ENCODE results near the gene ALKBH5.

Gene ALKBH5

GRCh38 chr17:18229771-18230170 is 46.1 kb downstream of the ALKBH5 start:
- Histone ChIP-seq H3K4me2 (ENCODE audit: low read length) (no peak overlapping the region), H3K36me3 (ENCODE audit: control insufficient read depth, low read length) (no peaks in the 10 kb centered on the region), H3K4me3 (ENCODE audit: low read length) (no peak overlapping the region), H3K9me3 (ENCODE audit: control insufficient read depth, insufficient read depth, low read length) (no peaks in the 10 kb centered on the region), H3K4me1 (ENCODE audit: control insufficient read depth, low read length) (peaks cover 12% of the 10 kb centered on the region), H3K9me2 (replicated peaks; ENCODE audit: control insufficient read depth, low read length) (no peaks in the 10 kb centered on the region), H3K27ac (ENCODE audit: low read depth, low read length) (no peak overlapping the region), H4K20me1 (ENCODE audit: control insufficient read depth, insufficient read depth, low read depth, low read length) (no peaks in the 10 kb centered on the region), H3K79me2 (ENCODE audit: control insufficient read depth, low read length) (peaks cover 8% of the 10 kb centered on the region), H3K27me3 (ENCODE audit: control insufficient read depth, low read length) (no peaks in the 10 kb centered on the region), H3F3A (ENCODE audit: control insufficient read depth, insufficient read depth) (no peaks in the 10 kb centered on the region)
- no peak for TF ChIP-seq EZH2phosphoT487 (IDR thresholded peaks at IDR 0.05; ENCODE audit: borderline replicate concordance, low read length)
- no peak for TF ChIP-seq CTCF (IDR thresholded peaks at IDR 0.05; ENCODE audit: low read depth, low read length, poor library complexity, severe bottlenecking)

GRCh38 chr17:18230288-18231141 is 46.9 kb downstream of the ALKBH5 start:
- Histone ChIP-seq H3K9me3 (ENCODE audit: control insufficient read depth, insufficient read depth, low read length) (no peaks in the 10 kb centered on the region), H3K79me2 (ENCODE audit: control insufficient read depth, low read length) (peaks cover 8% of the 10 kb centered on the region), H3K4me2 (ENCODE audit: low read length) (no peak overlapping the region), H3K4me3 (ENCODE audit: low read length) (no peak overlapping the region), H4K20me1 (ENCODE audit: control insufficient read depth, insufficient read depth, low read depth, low read length) (no peaks in the 10 kb centered on the region), H3K9me2 (replicated peaks; ENCODE audit: control insufficient read depth, low read length) (no peaks in the 10 kb centered on the region), H3F3A (ENCODE audit: control insufficient read depth, insufficient read depth) (no peaks in the 10 kb centered on the region), H3K36me3 (ENCODE audit: control insufficient read depth, low read length) (no peaks in the 10 kb centered on the region; the same call in 1 of the 2 replicates), H3K4me1 (ENCODE audit: control insufficient read depth, low read length) (peaks cover 9% of the 10 kb centered on the region), H3K27me3 (ENCODE audit: control insufficient read depth, low read length) (no peaks in the 10 kb centered on the region), H3K27ac (ENCODE audit: low read depth, low read length) (no peak overlapping the region)
- TF ChIP-seq CTCF (IDR thresholded peaks at IDR 0.05; ENCODE audit: low read depth, low read length, poor library complexity, severe bottlenecking) (no peak), EZH2phosphoT487 (IDR thresholded peaks at IDR 0.05; ENCODE audit: borderline replicate concordance, low read length) (no peak)

GRCh38 chr17:18231164-18231563 is 47.5 kb downstream of the ALKBH5 start:
- TF ChIP-seq CTCF (IDR thresholded peaks at IDR 0.05; ENCODE audit: low read depth, low read length, poor library complexity, severe bottlenecking) = no peak
- no peak for TF ChIP-seq EZH2phosphoT487 (IDR thresholded peaks at IDR 0.05; ENCODE audit: borderline replicate concordance, low read length)
- H3K4me1 ChIP-seq (ENCODE audit: control insufficient read depth, low read length) = peaks cover 6% of the 10 kb centered on the region
- no peak overlapping the region for H3K4me3 ChIP-seq (ENCODE audit: low read length)
- no peaks in the 10 kb centered on the region for H3F3A ChIP-seq (ENCODE audit: control insufficient read depth, insufficient read depth)
- H3K27ac ChIP-seq (ENCODE audit: low read depth, low read length) = no peak overlapping the region
- no peaks in the 10 kb centered on the region for H3K9me2 ChIP-seq (replicated peaks; ENCODE audit: control insufficient read depth, low read length)
- H3K27me3 ChIP-seq (ENCODE audit: control insufficient read depth, low read length) = no peaks in the 10 kb centered on the region
- H3K36me3 ChIP-seq (ENCODE audit: control insufficient read depth, low read length) = no peaks in the 10 kb centered on the region; the same call in 1 of the 2 replicates
- H3K9me3 ChIP-seq (ENCODE audit: control insufficient read depth, insufficient read depth, low read length) = no peaks in the 10 kb centered on the region
- no peak overlapping the region for H3K4me2 ChIP-seq (ENCODE audit: low read length)
- no peaks in the 10 kb centered on the region for H4K20me1 ChIP-seq (ENCODE audit: control insufficient read depth, insufficient read depth, low read depth, low read length)
- H3K79me2 ChIP-seq (ENCODE audit: control insufficient read depth, low read length) = peaks cover 4% of the 10 kb centered on the region
